GM23248 (cell line): ENCODE results near the gene TRPV2. TPM values are rescaled to one million over a fixed set of nuclear protein-coding genes. Genes with fewer than 3 reads are reported as not detected.

ENCODE experiments used
- DNase-seq: peaks from one replicate; pipeline ENCODE4 v3.0.0-alpha.2; 2015
- H2AFZ ChIP-seq: fragments of 200-600 bp; sonication (generic); 2 replicates; pipeline ENCODE4 v1.6.1; 2016; ENCODE audit warnings: antibody characterized with exemption
- H3F3A ChIP-seq: fragments of 200-600 bp; sonication (generic); 2 replicates; pipeline ENCODE4 v1.6.1; 2016; ENCODE audit warnings: mild to moderate bottlenecking, antibody characterized with exemption, mixed run types; ENCODE audit not compliant: insufficient read depth
- H3K27ac ChIP-seq: fragments of 200-600 bp; sonication (generic); 2 replicates; pipeline ENCODE4 v1.5.1; 2016; ENCODE audit warnings: mild to moderate bottlenecking
- H3K27me3 ChIP-seq: fragments of 200-600 bp; sonication (generic); replicated peaks from 2 replicates; pipeline ENCODE4 v1.6.1; 2016; ENCODE audit warnings: mild to moderate bottlenecking; ENCODE audit not compliant: insufficient read depth
- H3K36me3 ChIP-seq: fragments of 200-600 bp; sonication (generic); 2 replicates; pipeline ENCODE4 v1.6.1; 2016; ENCODE audit warnings: low read depth, mild to moderate bottlenecking
- H3K4me1 ChIP-seq: fragments of 200-600 bp; sonication (generic); 2 replicates; pipeline ENCODE4 v1.6.1; 2016; ENCODE audit warnings: mild to moderate bottlenecking; ENCODE audit not compliant: insufficient read depth
- H3K4me2 ChIP-seq: fragments of 200-600 bp; sonication (generic); one replicate; pipeline ENCODE4 v1.6.1; 2016; ENCODE audit warnings: mild to moderate bottlenecking; ENCODE audit not compliant: unreplicated experiment
- H3K4me3 ChIP-seq: fragments of 200-600 bp; sonication (generic); 2 replicates; pipeline ENCODE4 v1.5.1; 2016; ENCODE audit warnings: mild to moderate bottlenecking
- H3K79me2 ChIP-seq: fragments of 200-600 bp; sonication (generic); 2 replicates; pipeline ENCODE4 v1.6.1; 2016; ENCODE audit warnings: mild to moderate bottlenecking; ENCODE audit not compliant: insufficient read depth
- H3K9ac ChIP-seq: fragments of 200-600 bp; sonication (generic); 2 replicates; pipeline ENCODE4 v1.6.1; 2016; ENCODE audit warnings: mild to moderate bottlenecking
- H3K9me2 ChIP-seq: fragments of 200-600 bp; sonication (generic); 2 replicates; pipeline ENCODE4 v1.6.1; 2016; ENCODE audit warnings: mixed run types, mild to moderate bottlenecking, moderate library complexity; ENCODE audit not compliant: insufficient read depth
- H3K9me3 ChIP-seq: fragments of 200-600 bp; sonication (generic); one replicate; pipeline ENCODE4 v1.6.1; 2017; ENCODE audit warnings: low read depth
- H4K20me1 ChIP-seq: fragments of 200-600 bp; sonication (generic); 2 replicates; pipeline ENCODE4 v1.6.0; 2016; ENCODE audit not compliant: insufficient read depth
- EZH2 ChIP-seq: fragments of 200-600 bp; sonication (generic); IDR thresholded peaks from 2 replicates; pipeline ENCODE4 v1.6.1; 2018; ENCODE audit warnings: antibody characterized with exemption, mild to moderate bottlenecking; ENCODE audit not compliant: insufficient read depth, poor library complexity, severe bottlenecking
- EZH2phosphoT487 ChIP-seq: fragments of 200-600 bp; sonication (generic); IDR thresholded peaks from 2 replicates; pipeline ENCODE4 v1.6.1; 2018; ENCODE audit warnings: antibody characterized with exemption, moderate library complexity, mild to moderate bottlenecking, low read depth; ENCODE audit not compliant: insufficient read depth
- WGBS, 2 experiments: methylation state at CpG; one replicate each; pipeline ENCODE4 v1.1.6; 2015 to 2017; ENCODE audit warnings: low lambda C conversion rate in 2 of 2, low coverage in 1 of 2; ENCODE audit errors: missing lambda C conversion rate in 2 of 2; 5-methylcytosine and 5-hydroxymethylcytosine counted together
- in situ Hi-C: fragments of 300-500 bp; cut with MboI; formaldehyde crosslinking; loops from 2 replicates; pipeline ENCODE4 v1.15.0; 2020
- polyA plus RNA-seq: library from polyadenylated mRNA; unstranded; fragments of >200 nt; fragmentation: Nextera tagmentation; extraction: Ambion mirVana; gene quantifications from 2 replicates; pipeline ENCODE4 v1.2.1, GENCODE V29; 2016
- small RNA-seq: library from RNA; depleted of rRNA; stranded (forward); fragments of <200 nt; gene quantifications from one replicate; pipeline ENCODE3, GENCODE V24; 2014; ENCODE audit warnings: low read depth, low replicate concordance
- total RNA-seq: library from RNA; depleted of rRNA; stranded (reverse); fragments of >200 nt; shearing (Covaris generic); gene quantifications from 2 replicates; pipeline ENCODE4 v1.2.3, GENCODE V29; 2014; rRNA removed

Gene TRPV2
- total and polyA plus RNA-seq, 2 experiments from 2014 or later, result 19.6 to 23.9 TPM

- Histone ChIP-seq H3K79me2 (no peaks in the 10 kb centered on the region), H3K4me3 (no peak overlapping the region), H3K9ac (no peak overlapping the region), H3F3A (peaks cover 5% of the 10 kb centered on the region; the same call in 1 of the 2 replicates), H4K20me1 (no peaks in the 10 kb centered on the region), H3K36me3 (no peaks in the 10 kb centered on the region), H3K9me3 (no peaks in the 10 kb centered on the region), H3K4me2 (no peak overlapping the region), H3K4me1 (peaks cover 20% of the 10 kb centered on the region), H2AFZ (no peak overlapping the region), H3K9me2 (no peaks in the 10 kb centered on the region), H3K27me3 (no peaks in the 10 kb centered on the region), H3K27ac (no peak overlapping the region)
- TF ChIP-seq EZH2, result no peak
- TF ChIP-seq EZH2phosphoT487, result no peak
- no peak for DNase-seq
- WGBS, 2 experiments, result 90 to 92% methylated on average over 8 of the region's 8 CpGs
- in situ Hi-C loops, result no loop called here
Measured at GRCh38 chr17:16483021-16483645, 67.8 kb downstream of the TRPV2 start.

GRCh38 chr17:16484445-16485175 lies 69.2 kb downstream of the TRPV2 start:
- H3K27ac ChIP-seq, result no peak overlapping the region
- H2AFZ ChIP-seq, result peak overlapping the region; percentile 91
- WGBS, 2 experiments, result 17 to 18% methylated on average over 16 to 19 of the region's 19 CpGs

More at GRCh38 chr17:16484445-16485175, 69.2 kb downstream of the TRPV2 start:
- H3K9ac ChIP-seq, result peak overlapping the region; percentile 56
- peaks cover 5% of the 10 kb centered on the region; the same call in 1 of the 2 replicates for H3F3A ChIP-seq
- in situ Hi-C loops, result no loop called here
- peak overlapping the region; percentile 81 for H3K4me2 ChIP-seq
- no peaks in the 10 kb centered on the region for H3K36me3 ChIP-seq
- no peaks in the 10 kb centered on the region for H4K20me1 ChIP-seq
- no peaks in the 10 kb centered on the region for H3K9me2 ChIP-seq
- peak overlapping the region; percentile 40; the same call in 1 of the 2 replicates for H3K4me3 ChIP-seq
- DNase-seq, result no peak
- H3K9me3 ChIP-seq, result no peaks in the 10 kb centered on the region
- no peaks in the 10 kb centered on the region for H3K27me3 ChIP-seq
- H3K79me2 ChIP-seq, result no peaks in the 10 kb centered on the region
- peaks cover 20% of the 10 kb centered on the region for H3K4me1 ChIP-seq
- TF ChIP-seq EZH2phosphoT487, result no peak

Small RNA genes within 50 kb of the gene (small RNA-seq; reads per million reads assigned to genes)
- gene SNORD49A (not detected), gene SNORD65 (not detected)

Other genes starting within 250 kb of the TRPV2 start
- 50.6 and 78.9 TPM in 2 replicates for gene NCOR1, start 200.0 kb upstream of the TRPV2 start, total RNA-seq
- gene NCOR1, start 200.0 kb upstream of the TRPV2 start, polyA plus RNA-seq, result 84.9 and 95.7 TPM in 2 replicates
- 10.9 and 12.6 TPM in 2 replicates for gene PIGL, start 198.4 kb upstream of the TRPV2 start, total RNA-seq
- 13.3 and 15.4 TPM in 2 replicates for gene PIGL, start 198.4 kb upstream of the TRPV2 start, polyA plus RNA-seq
- 9.4 and 11.8 TPM in 2 replicates for gene CENPV, start 62.1 kb upstream of the TRPV2 start, total RNA-seq
- 6.8 and 8.7 TPM in 2 replicates for gene CENPV, start 62.1 kb upstream of the TRPV2 start, polyA plus RNA-seq
- 586 and 786 TPM in 2 replicates for gene UBB, start 34.5 kb upstream of the TRPV2 start, total RNA-seq
- gene UBB, start 34.5 kb upstream of the TRPV2 start, polyA plus RNA-seq, result 1,286 and 1,305 TPM in 2 replicates
- 0.13 and 0.22 TPM in 2 replicates for gene LRRC75A, start 76.6 kb downstream of the TRPV2 start, total RNA-seq
- 0.15 and 0.54 TPM in 2 replicates for gene LRRC75A, start 76.6 kb downstream of the TRPV2 start, polyA plus RNA-seq
- 11.7 and 14.3 TPM in 2 replicates for gene ZNF287, start 153.6 kb downstream of the TRPV2 start, total RNA-seq
- gene ZNF287, start 153.6 kb downstream of the TRPV2 start, polyA plus RNA-seq, result 12.5 and 15.1 TPM in 2 replicates
- 2.5 and 3.1 TPM in 2 replicates for gene ZNF624, start 238.3 kb downstream of the TRPV2 start, total RNA-seq
- gene ZNF624, start 238.3 kb downstream of the TRPV2 start, polyA plus RNA-seq, result 1.8 and 2.1 TPM in 2 replicates